ENCODE measurements around the gene SUPT7L.
A peak's percentile ranks its signal among the peaks of the same experiment; 100 is the strongest.
"Not testable (repeated sequence)": the region's sequence is repeated elsewhere in the genome, so short reads cannot be mapped to it uniquely, and the experiment has no call there.

DNA sequence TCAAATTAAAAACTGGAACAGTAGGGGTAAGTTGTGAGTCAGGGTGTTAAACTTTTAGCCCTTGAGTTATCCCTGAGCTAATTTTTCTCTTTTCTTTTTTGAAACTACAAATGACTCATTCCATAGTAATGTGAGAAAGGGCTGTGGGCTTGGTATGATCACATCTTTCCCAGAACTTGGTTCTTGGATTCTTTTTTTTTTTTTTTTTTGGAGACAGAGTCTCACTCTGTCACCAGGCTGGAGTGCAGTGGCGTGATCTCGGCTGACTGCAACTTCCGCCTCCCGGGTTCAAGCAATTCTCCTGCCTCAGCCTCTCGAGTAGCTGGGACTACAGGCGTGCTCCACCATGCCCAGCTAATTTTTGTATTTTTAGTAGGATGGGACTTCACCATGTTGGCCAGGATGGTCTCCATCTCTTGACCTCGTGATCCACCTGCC, 18.9 kb upstream of the SUPT7L start:
- not testable (repeated sequence) for TF ChIP-seq CREB5 (CRISPR knock-in tag; IDR thresholded peaks at IDR 0.05; ENCODE audit: low read depth); OSR1 (CRISPR knock-in tag; IDR thresholded peaks at IDR 0.05); ZNF8 (CRISPR knock-in tag; IDR thresholded peaks at IDR 0.05); ZNF70 (CRISPR knock-in tag; IDR thresholded peaks at IDR 0.05); ESRRG (CRISPR knock-in tag; IDR thresholded peaks at IDR 0.05)
- TF ChIP-seq ISL1 (CRISPR knock-in tag; IDR thresholded peaks at IDR 0.05) = 0 out of 2 replicates have a peak, but pooled peaks have one; percentile 21
- TF ChIP-seq, protein P1, sequence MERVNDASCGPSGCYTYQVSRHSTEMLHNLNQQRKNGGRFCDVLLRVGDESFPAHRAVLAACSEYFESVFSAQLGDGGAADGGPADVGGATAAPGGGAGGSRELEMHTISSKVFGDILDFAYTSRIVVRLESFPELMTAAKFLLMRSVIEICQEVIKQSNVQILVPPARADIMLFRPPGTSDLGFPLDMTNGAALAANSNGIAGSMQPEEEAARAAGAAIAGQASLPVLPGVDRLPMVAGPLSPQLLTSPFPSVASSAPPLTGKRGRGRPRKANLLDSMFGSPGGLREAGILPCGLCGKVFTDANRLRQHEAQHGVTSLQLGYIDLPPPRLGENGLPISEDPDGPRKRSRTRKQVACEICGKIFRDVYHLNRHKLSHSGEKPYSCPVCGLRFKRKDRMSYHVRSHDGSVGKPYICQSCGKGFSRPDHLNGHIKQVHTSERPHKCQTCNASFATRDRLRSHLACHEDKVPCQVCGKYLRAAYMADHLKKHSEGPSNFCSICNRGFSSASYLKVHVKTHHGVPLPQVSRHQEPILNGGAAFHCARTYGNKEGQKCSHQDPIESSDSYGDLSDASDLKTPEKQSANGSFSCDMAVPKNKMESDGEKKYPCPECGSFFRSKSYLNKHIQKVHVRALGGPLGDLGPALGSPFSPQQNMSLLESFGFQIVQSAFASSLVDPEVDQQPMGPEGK (CRISPR knock-in tag; IDR thresholded peaks at IDR 0.05; ENCODE audit: borderline replicate concordance) = not testable (repeated sequence)

All from SK-N-SH treated with all-trans-retinoic acid at 6 μM for 48 hours (cell line).